Measurements from ENCODE around the gene ZC3HAV1. TPM values are rescaled to one million over a fixed set of nuclear protein-coding genes. Genes with fewer than 3 reads are reported as not detected.

ZC3HAV1 gene
- total RNA-seq, 4 donors from 2014 or later, result 24.4 to 29.7 (median 27.6) TPM

- TF ChIP-seq CTCF (IDR thresholded peaks at IDR 0.05; ENCODE audit: low read depth), result no peak
Observed at GRCh38 chr7:139066315-139066714, 43.2 kb downstream of the ZC3HAV1 start.

- no peak for TF ChIP-seq CTCF (IDR thresholded peaks at IDR 0.05; ENCODE audit: low read depth)
Observed at GRCh38 chr7:139065323-139065722, 44.2 kb downstream of the ZC3HAV1 start.

- no peak for TF ChIP-seq CTCF (IDR thresholded peaks at IDR 0.05; ENCODE audit: low read depth)
Observed at GRCh38 chr7:139061416-139061815, 48.1 kb downstream of the ZC3HAV1 start.

- no peak for TF ChIP-seq CTCF (IDR thresholded peaks at IDR 0.05; ENCODE audit: low read depth)
Observed at GRCh38 chr7:139060695-139061237, 48.8 kb downstream of the ZC3HAV1 start.

GRCh38 chr7:139059905-139060304 is 49.6 kb downstream of the ZC3HAV1 start:
- TF ChIP-seq CTCF (IDR thresholded peaks at IDR 0.05; ENCODE audit: low read depth), result no peak

- no peak for TF ChIP-seq CTCF (IDR thresholded peaks at IDR 0.05; ENCODE audit: low read depth)
Observed at GRCh38 chr7:139058943-139059342, 50.6 kb downstream of the ZC3HAV1 start.

- no peak for TF ChIP-seq CTCF (IDR thresholded peaks at IDR 0.05; ENCODE audit: low read depth)
Observed at GRCh38 chr7:139055674-139056073, 53.8 kb downstream of the ZC3HAV1 start.
